ENCODE results near the gene MOB1A.

MOB1A gene

GRCh38 chr2:74201596-74201995, 22.9 kb upstream of the MOB1A start:
- no peak for TF ChIP-seq CTCF (IDR thresholded peaks at IDR 0.05)
- H3K4me1 ChIP-seq (ENCODE audit: control insufficient read depth in 1 of 2, insufficient read depth in 1 of 2, low read depth in 1 of 2, low read length in 1 of 2) = peaks cover 35 to 36% of the 10 kb centered on the region in 2 experiments
- H3K9me3 ChIP-seq = no peaks in the 10 kb centered on the region
- no peak overlapping the region for H3K27ac ChIP-seq
- no peaks in the 10 kb centered on the region for H3K36me3 ChIP-seq
- H3K4me3 ChIP-seq (ENCODE audit: low read depth in 1 of 2, low read length in 1 of 2) = no peak overlapping the region
- no peaks in the 10 kb centered on the region for H3K27me3 ChIP-seq

GRCh38 chr2:74201196-74201595, 22.5 kb upstream of the MOB1A start:
- Histone ChIP-seq H3K27ac (no peak overlapping the region), H3K27me3 (no peaks in the 10 kb centered on the region), H3K4me1 (ENCODE audit: control insufficient read depth in 1 of 2, insufficient read depth in 1 of 2, low read depth in 1 of 2, low read length in 1 of 2) (peaks cover 31 to 32% of the 10 kb centered on the region in 2 experiments), H3K9me3 (no peaks in the 10 kb centered on the region), H3K36me3 (no peaks in the 10 kb centered on the region), H3K4me3 (ENCODE audit: low read depth in 1 of 2, low read length in 1 of 2) (no peak overlapping the region)
- no peak for TF ChIP-seq CTCF (IDR thresholded peaks at IDR 0.05)

- Histone ChIP-seq H3K27ac (no peak overlapping the region), H3K36me3 (no peaks in the 10 kb centered on the region)
Measured at GRCh38 chr2:74199871-74200305, 21.2 kb upstream of the MOB1A start.

GRCh38 chr2:74199275-74199701, 20.6 kb upstream of the MOB1A start:
- Histone ChIP-seq H3K4me1 (ENCODE audit: control insufficient read depth in 1 of 2, insufficient read depth in 1 of 2, low read depth in 1 of 2, low read length in 1 of 2) (peaks cover 20 to 21% of the 10 kb centered on the region in 2 experiments), H3K4me3 (ENCODE audit: low read depth in 1 of 2, low read length in 1 of 2) (peak overlapping the region; percentile 71 to 91), H3K27ac (peak overlapping the region; percentile 81), H3K9me3 (no peaks in the 10 kb centered on the region), H3K27me3 (no peaks in the 10 kb centered on the region), H3K36me3 (no peaks in the 10 kb centered on the region)
- no peak for TF ChIP-seq CTCF (IDR thresholded peaks at IDR 0.05)

More at GRCh38 chr2:74199871-74200305, 21.2 kb upstream of the MOB1A start:
- H3K4me1 ChIP-seq (ENCODE audit: control insufficient read depth in 1 of 2, insufficient read depth in 1 of 2, low read depth in 1 of 2, low read length in 1 of 2) = peaks cover 20 to 21% of the 10 kb centered on the region in 2 experiments
- no peaks in the 10 kb centered on the region for H3K9me3 ChIP-seq
- no peaks in the 10 kb centered on the region for H3K27me3 ChIP-seq
- no peak for TF ChIP-seq CTCF (IDR thresholded peaks at IDR 0.05)
- H3K4me3 ChIP-seq (ENCODE audit: low read depth in 1 of 2, low read length in 1 of 2) = peak overlapping the region; percentile 71 to 91

- Histone ChIP-seq H3K9me3 (no peaks in the 10 kb centered on the region), H3K27ac (peak within 1 kb of the TSS; percentile 81), H3K27me3 (no peaks in the 10 kb centered on the region), H3K4me3 (ENCODE audit: low read depth in 1 of 2, low read length in 1 of 2) (peak within 1 kb of the TSS; percentile 71 to 91), H3K4me1 (ENCODE audit: control insufficient read depth in 1 of 2, insufficient read depth in 1 of 2, low read depth in 1 of 2, low read length in 1 of 2) (peaks cover 20 to 21% of the 10 kb centered on the region in 2 experiments), H3K36me3 (no peaks in the 10 kb centered on the region)
- TF ChIP-seq CTCF (IDR thresholded peaks at IDR 0.05) = peak; percentile 81
Measured at GRCh38 chr2:74198461-74199274, 20.0 kb upstream of the MOB1A start, which contains the start of gene MTHFD2. Gene MTHFD2, plus strand, starts transcription at chr2:74198615. Its CDS starts 27 bp downstream, at chr2:74198642.

All from neutrophil (primary cell).